ENCODE results near the gene MPP2.
A peak's percentile ranks its signal among the peaks of the same experiment; 100 is the strongest.

Gene MPP2

DNA sequence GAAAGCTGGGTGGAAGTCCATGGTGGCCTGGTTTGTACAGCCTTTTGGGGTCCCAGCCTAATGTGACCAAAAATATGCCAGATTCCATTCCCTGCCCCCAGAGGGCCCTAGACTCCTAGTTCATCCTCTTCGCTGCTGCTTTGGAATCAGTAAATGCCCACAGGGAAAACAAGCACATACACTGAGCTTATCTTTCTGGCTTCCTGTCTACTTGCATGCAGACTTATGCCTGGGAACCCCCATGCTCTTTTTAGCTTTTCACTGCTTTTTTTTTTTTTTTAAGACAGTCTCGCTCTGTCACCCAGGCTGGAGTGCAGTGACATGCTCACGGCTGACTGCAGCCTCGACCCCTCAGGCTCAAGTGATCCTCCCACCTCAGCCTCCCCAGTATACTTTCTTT lies 66.5 kb downstream of the MPP2 start:
- H3K4me3 ChIP-seq (ENCODE audit: control insufficient read depth, low read depth, low read length): no peak overlapping the region
- TF ChIP-seq, protein P1, sequence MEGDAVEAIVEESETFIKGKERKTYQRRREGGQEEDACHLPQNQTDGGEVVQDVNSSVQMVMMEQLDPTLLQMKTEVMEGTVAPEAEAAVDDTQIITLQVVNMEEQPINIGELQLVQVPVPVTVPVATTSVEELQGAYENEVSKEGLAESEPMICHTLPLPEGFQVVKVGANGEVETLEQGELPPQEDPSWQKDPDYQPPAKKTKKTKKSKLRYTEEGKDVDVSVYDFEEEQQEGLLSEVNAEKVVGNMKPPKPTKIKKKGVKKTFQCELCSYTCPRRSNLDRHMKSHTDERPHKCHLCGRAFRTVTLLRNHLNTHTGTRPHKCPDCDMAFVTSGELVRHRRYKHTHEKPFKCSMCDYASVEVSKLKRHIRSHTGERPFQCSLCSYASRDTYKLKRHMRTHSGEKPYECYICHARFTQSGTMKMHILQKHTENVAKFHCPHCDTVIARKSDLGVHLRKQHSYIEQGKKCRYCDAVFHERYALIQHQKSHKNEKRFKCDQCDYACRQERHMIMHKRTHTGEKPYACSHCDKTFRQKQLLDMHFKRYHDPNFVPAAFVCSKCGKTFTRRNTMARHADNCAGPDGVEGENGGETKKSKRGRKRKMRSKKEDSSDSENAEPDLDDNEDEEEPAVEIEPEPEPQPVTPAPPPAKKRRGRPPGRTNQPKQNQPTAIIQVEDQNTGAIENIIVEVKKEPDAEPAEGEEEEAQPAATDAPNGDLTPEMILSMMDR (IDR thresholded peaks at IDR 0.05; ENCODE audit: control insufficient read depth, insufficient read depth, low read depth, low read length, missing control alignments): peak; percentile 15
- DNase-seq (ENCODE audit: low read depth): no peak

DNA sequence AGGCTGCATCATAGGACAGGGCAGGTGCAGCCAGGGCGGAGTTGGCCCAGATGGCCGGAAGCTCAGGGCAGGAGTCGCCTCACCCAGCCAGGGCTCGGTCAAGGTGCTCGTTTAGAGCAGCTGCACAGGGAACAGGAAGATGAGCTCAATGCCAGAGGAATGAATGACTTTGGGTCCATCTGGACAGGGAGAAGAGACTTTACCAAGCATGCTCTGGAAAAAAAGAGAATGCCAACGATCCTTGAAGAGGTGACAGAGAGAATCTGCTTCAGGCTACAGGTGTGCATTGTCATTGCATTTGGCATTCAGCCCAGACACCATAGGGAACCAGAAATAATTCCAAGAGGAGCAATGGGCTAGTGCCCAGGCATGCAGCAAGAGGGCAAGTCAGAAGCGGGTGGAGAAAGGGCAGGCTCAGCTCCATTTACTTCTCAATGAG lies 67.6 kb downstream of the MPP2 start:
- H3K4me3 ChIP-seq (ENCODE audit: control insufficient read depth, low read depth, low read length): no peak overlapping the region
- DNase-seq (ENCODE audit: low read depth): no peak
- TF ChIP-seq, protein P1 (IDR thresholded peaks at IDR 0.05; ENCODE audit: control insufficient read depth, insufficient read depth, low read depth, low read length, missing control alignments): no peak

DNA sequence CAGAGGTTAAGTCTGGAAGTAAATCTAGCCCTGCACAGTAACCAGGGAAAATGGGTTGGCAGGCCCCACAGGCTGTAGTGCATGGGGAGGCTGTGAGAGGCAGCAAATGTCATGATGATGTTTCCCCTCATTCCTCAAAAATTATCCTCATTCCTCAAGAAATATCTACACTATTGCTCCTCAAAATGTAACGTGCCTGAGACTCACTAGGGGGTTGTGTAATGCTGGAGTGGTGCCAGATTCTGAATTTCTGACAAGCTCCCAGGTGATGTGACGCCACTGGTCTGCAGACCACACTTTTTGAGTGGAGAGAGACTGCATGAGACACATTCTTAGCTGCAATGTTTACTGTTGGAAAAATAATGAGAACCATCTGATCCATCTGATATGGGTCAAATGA lies 73.2 kb downstream of the MPP2 start:
- TF ChIP-seq, protein P1 (IDR thresholded peaks at IDR 0.05; ENCODE audit: control insufficient read depth, insufficient read depth, low read depth, low read length, missing control alignments): no peak
- peak; percentile 34 for DNase-seq (ENCODE audit: low read depth)
- H3K4me3 ChIP-seq (ENCODE audit: control insufficient read depth, low read depth, low read length): no peak overlapping the region

DNA sequence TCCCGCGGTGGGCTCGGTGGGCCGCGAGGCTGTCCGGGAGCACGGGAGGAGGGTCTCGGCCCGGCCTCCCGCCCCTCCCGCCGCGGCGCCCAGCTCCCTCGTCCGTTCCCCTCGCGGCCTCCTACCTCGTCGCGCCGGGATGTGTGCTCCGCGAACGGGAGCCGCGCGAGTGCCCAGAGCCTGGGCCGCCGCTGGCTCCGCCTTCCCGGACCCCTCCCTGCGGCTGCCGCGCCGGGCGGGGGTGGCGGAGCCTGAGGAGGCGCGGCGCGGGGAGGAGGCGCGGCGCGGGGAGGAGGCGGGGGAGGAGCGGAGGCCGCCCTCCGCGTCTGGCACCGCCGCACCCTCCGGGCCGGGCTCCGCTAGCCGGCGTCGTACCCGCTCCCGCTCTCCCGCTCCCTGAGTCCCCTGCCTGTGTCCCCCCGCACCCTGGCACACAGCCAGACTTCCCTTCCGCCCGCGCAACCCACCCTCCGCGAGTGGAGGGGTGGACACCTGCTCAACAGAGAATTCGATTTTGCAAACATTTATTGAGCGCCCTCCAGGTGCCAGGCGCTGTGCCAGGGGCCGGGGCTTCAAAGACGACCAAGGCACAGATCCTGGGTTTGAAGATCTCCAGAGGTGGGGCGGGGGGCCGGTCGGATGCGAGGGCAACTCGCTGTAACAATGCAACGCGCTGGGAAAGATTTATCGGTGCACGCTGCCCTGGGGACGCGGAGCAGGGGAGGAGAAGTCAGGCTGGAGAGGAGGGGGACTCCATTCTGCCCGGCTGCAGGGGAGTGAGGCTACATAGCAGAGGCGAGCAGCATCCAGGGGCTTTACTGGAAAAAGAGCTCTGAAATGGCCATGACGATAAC lies 74.1 kb downstream of the MPP2 start, which contains the start of gene MPP3:
TSS of gene MPP3 (minus strand) at position 171 of the 854 bp plus-strand sequence. CDS start 1,240 bp downstream, outside the sequence.
- H3K4me3 ChIP-seq (ENCODE audit: control insufficient read depth, low read depth, low read length): peak within 1 kb of the TSS; percentile 58
- TF ChIP-seq, protein P1 (IDR thresholded peaks at IDR 0.05; ENCODE audit: control insufficient read depth, insufficient read depth, low read depth, low read length, missing control alignments): no peak
- DNase-seq (ENCODE audit: low read depth): no peak

DNA sequence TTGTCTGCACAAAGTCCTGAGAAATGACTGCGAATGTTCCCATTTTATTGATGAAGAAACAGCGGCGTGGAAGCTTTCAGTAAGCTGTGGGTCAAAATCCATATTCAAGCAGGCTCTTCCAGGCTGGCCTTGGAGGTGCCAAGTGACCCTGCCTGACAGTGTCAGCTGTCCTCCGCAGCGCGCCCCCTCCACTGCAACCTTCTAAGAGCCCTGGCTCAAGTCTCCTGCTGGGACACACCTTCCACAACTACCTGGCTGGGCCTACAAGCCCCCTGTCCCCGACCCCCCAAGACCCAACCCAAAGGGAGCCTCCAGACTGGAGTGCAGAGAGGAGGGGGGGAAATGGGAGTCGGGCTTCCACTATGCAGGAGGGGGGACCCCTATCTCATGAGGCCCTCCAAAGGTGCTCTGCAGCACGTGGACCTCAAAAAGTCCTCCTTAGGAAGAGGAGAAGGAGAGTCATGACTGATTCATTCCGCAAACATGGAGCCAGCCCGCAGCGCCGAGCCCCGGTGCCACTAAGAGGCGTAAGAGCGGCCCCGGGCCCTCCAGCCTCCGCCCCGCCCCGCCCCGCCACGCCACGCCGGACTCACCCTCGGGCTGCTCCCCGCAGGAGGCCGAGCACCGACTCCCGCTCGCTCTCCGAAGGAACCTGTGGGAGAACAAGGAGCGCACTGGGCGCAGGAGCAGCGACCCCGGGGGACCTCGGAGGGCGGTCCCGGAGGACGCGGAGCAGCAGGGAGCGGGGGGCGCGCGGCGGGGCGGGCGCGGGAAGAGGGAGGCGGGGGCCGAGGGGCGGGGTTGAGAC lies 75.0 kb downstream of the MPP2 start:
- peak overlapping the region; percentile 58 for H3K4me3 ChIP-seq (ENCODE audit: control insufficient read depth, low read depth, low read length)
- TF ChIP-seq, protein P1 (IDR thresholded peaks at IDR 0.05; ENCODE audit: control insufficient read depth, insufficient read depth, low read depth, low read length, missing control alignments): no peak
- no peak for DNase-seq (ENCODE audit: low read depth)

DNA sequence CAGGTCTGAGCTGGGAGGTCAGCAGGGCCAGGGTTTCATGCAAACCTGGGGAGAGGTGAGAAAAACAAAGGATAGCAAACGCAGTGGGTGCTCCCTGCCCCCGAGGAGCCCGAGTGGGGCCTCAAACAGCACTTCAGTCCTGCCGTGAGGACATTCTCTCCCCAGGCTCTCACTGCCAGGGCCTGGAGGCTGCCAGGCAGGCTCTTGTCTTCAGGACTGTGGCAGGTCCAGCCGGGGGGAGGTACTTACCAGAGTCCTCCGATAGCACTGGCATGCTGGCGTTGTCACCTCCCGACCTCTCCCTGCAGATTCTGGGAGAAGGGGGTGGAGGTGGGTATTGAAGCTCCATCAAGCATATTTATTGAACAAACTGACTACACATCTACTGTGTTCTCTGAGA lies 75.7 kb downstream of the MPP2 start:
- TF ChIP-seq, protein P1 (IDR thresholded peaks at IDR 0.05; ENCODE audit: control insufficient read depth, insufficient read depth, low read depth, low read length, missing control alignments): no peak
- no peak for DNase-seq (ENCODE audit: low read depth)
- H3K4me3 ChIP-seq (ENCODE audit: control insufficient read depth, low read depth, low read length): no peak overlapping the region
